Neural progenitor cell (in vitro differentiated cells): ENCODE results near the gene KCTD11. TPM values are rescaled to one million over a fixed set of nuclear protein-coding genes. Genes with fewer than 3 reads are reported as not detected.

Experiments used
- DNase-seq: peaks from one replicate; pipeline ENCODE4 v3.0.0-alpha.2; 2016; ENCODE audit warnings: low spot score
- H2AFZ ChIP-seq: fragments of 200-600 bp; sonication (generic); replicated peaks from 2 replicates; pipeline ENCODE4 v1.6.1; 2016; ENCODE audit warnings: antibody characterized with exemption
- H3F3A ChIP-seq: fragments of 200-600 bp; sonication (generic); 2 replicates; pipeline ENCODE4 v1.6.1; 2016; ENCODE audit warnings: antibody characterized with exemption, low read depth
- H3K27ac ChIP-seq: fragments of 200-600 bp; sonication (generic); 2 replicates; pipeline ENCODE4 v1.5.1; 2016; ENCODE audit warnings: mild to moderate bottlenecking
- H3K27me3 ChIP-seq: fragments of 200-600 bp; sonication (generic); 2 replicates; pipeline ENCODE4 v1.6.1; 2016; ENCODE audit warnings: mild to moderate bottlenecking, moderate library complexity
- H3K36me3 ChIP-seq: fragments of 200-600 bp; sonication (generic); 2 replicates; pipeline ENCODE4 v1.5.1; 2016
- H3K4me1 ChIP-seq: fragments of 200-600 bp; sonication (generic); 2 replicates; pipeline ENCODE4 v1.6.1; 2016; ENCODE audit warnings: mixed run types
- H3K4me2 ChIP-seq: fragments of 200-600 bp; sonication (generic); 2 replicates; pipeline ENCODE4 v1.6.1; 2016
- H3K4me3 ChIP-seq: fragments of 200-600 bp; sonication (generic); 2 replicates; pipeline ENCODE4 v1.5.1; 2016
- H3K79me2 ChIP-seq: fragments of 200-600 bp; sonication (generic); 2 replicates; pipeline ENCODE4 v1.6.1; 2016; ENCODE audit warnings: low read depth
- H3K9ac ChIP-seq: fragments of 200-600 bp; sonication (generic); 2 replicates; pipeline ENCODE4 v1.6.1; 2016
- H3K9me3 ChIP-seq: fragments of 200-600 bp; sonication (generic); 2 replicates; pipeline ENCODE4 v1.5.1; 2016; ENCODE audit warnings: low read depth
- H4K20me1 ChIP-seq: fragments of 200-600 bp; sonication (generic); 2 replicates; pipeline ENCODE4 v1.6.1; 2016; ENCODE audit warnings: low read depth
- H3K27ac Mint-ChIP-seq: 3 replicates; pipeline ENCODE4 v1.8.0; 2021; ENCODE audit warnings: mixed read lengths
- H3K27me3 Mint-ChIP-seq: 2 replicates; pipeline ENCODE4 v1.8.0; 2022; ENCODE audit warnings: low read depth, mild to moderate bottlenecking, inconsistent platforms, moderate library complexity, mixed read lengths; ENCODE audit not compliant: insufficient read depth
- H3K36me3 Mint-ChIP-seq: 3 replicates; pipeline ENCODE4 v1.8.0; 2021; ENCODE audit warnings: mixed read lengths
- H3K4me1 Mint-ChIP-seq: 3 replicates; pipeline ENCODE4 v1.8.0; 2021; ENCODE audit warnings: mixed read lengths
- H3K4me3 Mint-ChIP-seq: 3 replicates; pipeline ENCODE4 v1.8.0; 2021; ENCODE audit warnings: mild to moderate bottlenecking, moderate library complexity, mixed read lengths
- H3K9me3 Mint-ChIP-seq: 3 replicates; pipeline ENCODE4 v1.8.0; 2020; ENCODE audit warnings: mixed read lengths
- CTCF ChIP-seq: fragments of 200-600 bp; sonication (generic); IDR thresholded peaks from 2 replicates; pipeline ENCODE4 v1.5.1; 2017; ENCODE audit warnings: antibody characterized with exemption, mild to moderate bottlenecking
- EZH2 ChIP-seq: fragments of 200-600 bp; sonication (generic); IDR thresholded peaks from 2 replicates; pipeline ENCODE4 v1.6.1; 2017; ENCODE audit warnings: antibody characterized with exemption, mild to moderate bottlenecking, moderate library complexity
- EZH2phosphoT487 ChIP-seq: fragments of 200-600 bp; sonication (generic); IDR thresholded peaks from 2 replicates; pipeline ENCODE4 v1.6.1; 2017; ENCODE audit warnings: antibody characterized with exemption
- small RNA-seq: library from RNA; depleted of rRNA; stranded (forward); fragments of <200 nt; gene quantifications from one replicate; pipeline ENCODE3, GENCODE V24; 2015
- total RNA-seq: library from RNA; depleted of rRNA; stranded (reverse); fragments of >200 nt; gene quantifications from 2 replicates; pipeline ENCODE4 v1.2.3, GENCODE V29; 2015; ENCODE audit warnings: low replicate concordance

KCTD11 gene
- total RNA-seq, 1 donor from 2014 or later: 2.7 TPM

- TF ChIP-seq EZH2 (no peak), EZH2phosphoT487 (no peak), CTCF (no peak)
- Histone ChIP-seq H4K20me1 (peaks cover 29% of the 10 kb centered on the region), H3K36me3 (no peaks in the 10 kb centered on the region), H3K9ac (peak overlapping the region; percentile 10), H3K4me1 (peaks cover 19% of the 10 kb centered on the region), H3F3A (peaks cover 50% of the 10 kb centered on the region), H2AFZ (no peak overlapping the region), H3K27me3 (no peaks in the 10 kb centered on the region), H3K27ac (peak overlapping the region; percentile 30), H3K4me2 (peak overlapping the region; percentile 70), H3K4me3 (peak overlapping the region; percentile 55), H3K9me3 (no peaks in the 10 kb centered on the region), H3K79me2 (peaks cover 46% of the 10 kb centered on the region)
- H3K4me3 Mint-ChIP-seq: peak overlapping the region; percentile 96
- H3K27ac Mint-ChIP-seq: no peak overlapping the region
- DNase-seq: peak; percentile 85
- H3K27me3 Mint-ChIP-seq: peaks cover 11% of the 10 kb centered on the region
- H3K36me3 Mint-ChIP-seq: peaks cover 6% of the 10 kb centered on the region
- H3K4me1 Mint-ChIP-seq: peaks cover 33% of the 10 kb centered on the region
- no peaks in the 10 kb centered on the region for H3K9me3 Mint-ChIP-seq
Measured at GRCh38 chr17:7403043-7403726, 51.2 kb downstream of the KCTD11 start.

- Histone ChIP-seq H2AFZ (no peak overlapping the region), H3K36me3 (no peaks in the 10 kb centered on the region), H3K27ac (peak overlapping the region; percentile 30), H3K4me3 (peak overlapping the region; percentile 55), H4K20me1 (peaks cover 32% of the 10 kb centered on the region), H3F3A (peaks cover 50% of the 10 kb centered on the region), H3K27me3 (no peaks in the 10 kb centered on the region), H3K9me3 (no peaks in the 10 kb centered on the region), H3K4me1 (peaks cover 19% of the 10 kb centered on the region), H3K9ac (no peak overlapping the region), H3K4me2 (peak overlapping the region; percentile 70), H3K79me2 (peaks cover 46% of the 10 kb centered on the region)
- peak overlapping the region; percentile 50 for H3K27ac Mint-ChIP-seq
- peak; percentile 23 for TF ChIP-seq CTCF
- no peak for TF ChIP-seq EZH2
- peaks cover 33% of the 10 kb centered on the region for H3K4me1 Mint-ChIP-seq
- DNase-seq: no peak
- peaks cover 6% of the 10 kb centered on the region for H3K36me3 Mint-ChIP-seq
- peak overlapping the region; percentile 96 for H3K4me3 Mint-ChIP-seq
- peaks cover 11% of the 10 kb centered on the region for H3K27me3 Mint-ChIP-seq
- no peaks in the 10 kb centered on the region for H3K9me3 Mint-ChIP-seq
Measured at GRCh38 chr17:7403727-7403976, 51.7 kb downstream of the KCTD11 start.

- peaks cover 9% of the 10 kb centered on the region for H3K36me3 Mint-ChIP-seq
- Histone ChIP-seq H3K36me3 (no peaks in the 10 kb centered on the region), H3K4me3 (peak within 1 kb of the TSS; percentile 97), H3K27me3 (no peaks in the 10 kb centered on the region), H3K9ac (peak within 1 kb of the TSS; percentile 81), H4K20me1 (peaks cover 36% of the 10 kb centered on the region), H3F3A (peaks cover 50% of the 10 kb centered on the region), H3K9me3 (no peaks in the 10 kb centered on the region), H2AFZ (no peak within 1 kb of the TSS), H3K79me2 (peaks cover 46% of the 10 kb centered on the region), H3K4me1 (peaks cover 19% of the 10 kb centered on the region), H3K4me2 (peak within 1 kb of the TSS; percentile 100), H3K27ac (peak within 1 kb of the TSS; percentile 58)
- peak within 1 kb of the TSS; percentile 96 for H3K4me3 Mint-ChIP-seq
- H3K4me1 Mint-ChIP-seq: peaks cover 35% of the 10 kb centered on the region
- peak; percentile 100 for DNase-seq
- peaks cover 13% of the 10 kb centered on the region for H3K27me3 Mint-ChIP-seq
- TF ChIP-seq CTCF: no peak
- TF ChIP-seq EZH2: no peak
- no peak for TF ChIP-seq EZH2phosphoT487
- peak within 1 kb of the TSS; percentile 50 for H3K27ac Mint-ChIP-seq
- no peaks in the 10 kb centered on the region for H3K9me3 Mint-ChIP-seq
Measured at GRCh38 chr17:7403977-7404736, 52.2 kb downstream of the KCTD11 start, which contains the start of gene TMEM256. Gene TMEM256, minus strand, starts transcription at chr17:7404097. Its CDS starts 13 bp downstream, at chr17:7404084.

Small RNAs within 50 kb of the gene (small RNA-seq; reads per million reads assigned to genes)
- not detected for gene AC026954.2

Other genes with a start within 250 kb of the KCTD11 start
- not detected in 2 replicates for gene ASGR2, start 237.3 kb upstream of the KCTD11 start, total RNA-seq
- gene ASGR1, start 172.8 kb upstream of the KCTD11 start, total RNA-seq: 3.1 and 4.4 TPM in 2 replicates
- 23.5 and 50.5 TPM in 2 replicates for gene DLG4, start 132.3 kb upstream of the KCTD11 start, total RNA-seq
- 86.7 and 194 TPM in 2 replicates for gene ACADVL, start 132.2 kb upstream of the KCTD11 start, total RNA-seq
- gene DVL2, start 117.6 kb upstream of the KCTD11 start, total RNA-seq: 43.9 and 113 TPM in 2 replicates
- gene PHF23, start 112.7 kb upstream of the KCTD11 start, total RNA-seq: 31.6 and 59.1 TPM in 2 replicates
- 225 and 276 TPM in 2 replicates for gene GABARAP, start 109.7 kb upstream of the KCTD11 start, total RNA-seq
- gene CTDNEP1, start 100.4 kb upstream of the KCTD11 start, total RNA-seq: 46.5 and 55.3 TPM in 2 replicates
- gene ELP5, start 99.9 kb upstream of the KCTD11 start, total RNA-seq: 17.5 and 42.2 TPM in 2 replicates
- 0.32 and 1.3 TPM in 2 replicates for gene CLDN7, start 89.7 kb upstream of the KCTD11 start, total RNA-seq
- gene SLC2A4, start 70.4 kb upstream of the KCTD11 start, total RNA-seq: 1.7 and 7.3 TPM in 2 replicates
- 2.7 and 9.1 TPM in 2 replicates for gene YBX2, start 57.5 kb upstream of the KCTD11 start, total RNA-seq
- gene EIF5A, start 44.5 kb upstream of the KCTD11 start, total RNA-seq: 251 and 370 TPM in 2 replicates
- 20.5 and 41.8 TPM in 2 replicates for gene GPS2, start 36.8 kb upstream of the KCTD11 start, total RNA-seq
- gene NEURL4, start 22.8 kb upstream of the KCTD11 start, total RNA-seq: 5.1 and 26.3 TPM in 2 replicates
- 0.65 and 2.7 TPM in 2 replicates for gene ACAP1, start 15.6 kb upstream of the KCTD11 start, total RNA-seq
- not detected in 2 replicates for gene TMEM95, start 3.0 kb downstream of the KCTD11 start, total RNA-seq
- 1.8 and 4.0 TPM in 2 replicates for gene TNK1, start 28.9 kb downstream of the KCTD11 start, total RNA-seq
- gene PLSCR3, start 42.4 kb downstream of the KCTD11 start, total RNA-seq: 6.6 and 17.5 TPM in 2 replicates
- gene TMEM256, start 51.9 kb downstream of the KCTD11 start, total RNA-seq: 72.0 and 152 TPM in 2 replicates
- 13.9 and 36.5 TPM in 2 replicates for gene NLGN2, start 55.7 kb downstream of the KCTD11 start, total RNA-seq
- gene SPEM1, start 68.2 kb downstream of the KCTD11 start, total RNA-seq: not detected in 2 replicates
- gene SPEM2, start 73.5 kb downstream of the KCTD11 start, total RNA-seq: not detected in 2 replicates
- not detected in 2 replicates for gene SPEM3, start 76.7 kb downstream of the KCTD11 start, total RNA-seq
- 1.0 and 1.6 TPM in 2 replicates for gene TMEM102, start 83.3 kb downstream of the KCTD11 start, total RNA-seq
- 7.6 and 14.9 TPM in 2 replicates for gene FGF11, start 87.3 kb downstream of the KCTD11 start, total RNA-seq
- gene CHRNB1, start 92.9 kb downstream of the KCTD11 start, total RNA-seq: 7.4 and 7.5 TPM in 2 replicates
- gene ZBTB4, start 127.5 kb downstream of the KCTD11 start, total RNA-seq: 5.4 and 15.5 TPM in 2 replicates
- not detected in 2 replicates for gene SLC35G6, start 129.3 kb downstream of the KCTD11 start, total RNA-seq
- gene POLR2A, start 132.2 kb downstream of the KCTD11 start, total RNA-seq: 32.7 and 51.4 TPM in 2 replicates
- 0.75 and 2.4 TPM in 2 replicates for gene TNFSF12, start 196.9 kb downstream of the KCTD11 start, total RNA-seq
- 0.37 TPM in 1 of 2 replicates, not detected in the other for gene TNFSF13, start 206.6 kb downstream of the KCTD11 start, total RNA-seq
- 87.9 and 91.6 TPM in 2 replicates for gene SENP3, start 209.8 kb downstream of the KCTD11 start, total RNA-seq
- gene CD68, start 227.5 kb downstream of the KCTD11 start, total RNA-seq: 0.95 TPM in 1 of 2 replicates, not detected in the other
- 167 and 177 TPM in 2 replicates for gene MPDU1, start 231.7 kb downstream of the KCTD11 start, total RNA-seq
- 0.51 and 7.6 TPM in 2 replicates for gene SOX15, start 237.9 kb downstream of the KCTD11 start, total RNA-seq